ENCODE measurements around the gene CMC2.

GRCh38 chr16:80976946-80977345 is 29.7 kb downstream of the CMC2 start:
- TF ChIP-seq ATF2 (IDR thresholded peaks at IDR 0.05; ENCODE audit: low read length) (no peak), SIX5 (IDR thresholded peaks at IDR 0.05; ENCODE audit: low read depth, low read length, severe bottlenecking) (no peak)

Measured in GM12878 (cell line).